Endometrial microvascular endothelial cells (primary cell): ENCODE results near the gene TTLL8. TPM values are rescaled to one million over a fixed set of nuclear protein-coding genes. Genes with fewer than 3 reads are reported as not detected.

Experiments used
- in situ Hi-C: cut with HindIII; loops from 2 replicates; pipeline ENCODE4 v1.10.0; 2017; ENCODE audit warnings: low sequenced_read_pairs, low pct_unique_long_range_greater_than_20kb; ENCODE audit errors: inconsistent ontology term
- total RNA-seq: library from RNA; depleted of rRNA; stranded (reverse); fragments of >200 nt; gene quantifications from one replicate; pipeline ENCODE4 v1.2.3, GENCODE V29; 2015; ENCODE audit errors: inconsistent ontology term

The TTLL8 gene
- total RNA-seq, 1 donor from 2014 or later: not detected

DNA sequence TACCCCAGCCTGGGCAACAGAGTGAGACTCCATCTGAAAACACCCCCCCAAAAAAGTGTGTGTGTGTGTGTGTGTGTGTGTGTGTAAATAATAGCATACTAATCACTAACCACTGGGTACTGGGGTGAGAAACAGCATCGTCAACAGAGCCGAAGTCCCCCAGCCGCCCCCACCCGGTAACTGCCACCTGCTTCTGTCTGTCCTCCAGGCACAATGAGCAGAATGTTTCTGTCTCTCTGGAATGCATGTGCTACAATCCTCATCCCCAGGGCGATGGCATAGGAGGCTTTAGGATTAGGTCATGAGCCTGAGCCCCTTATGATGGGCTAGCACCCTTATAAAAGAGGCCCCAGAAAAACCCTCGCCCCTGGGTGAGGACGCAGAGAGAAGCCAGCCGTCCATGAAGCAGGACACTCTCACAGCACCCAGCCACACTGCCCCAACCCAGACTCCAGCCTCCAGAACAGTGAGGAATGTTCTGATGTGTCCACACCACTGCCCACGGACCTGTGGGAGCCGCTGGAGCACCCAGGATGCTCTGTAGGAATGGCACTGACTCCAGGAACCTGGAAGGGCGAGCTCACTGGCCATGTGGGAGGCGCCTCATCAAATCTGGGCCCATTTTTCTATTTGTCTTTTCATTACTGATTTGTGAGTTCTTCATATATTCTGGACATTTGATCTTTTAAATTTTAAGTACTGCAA is 9.9 kb downstream of the TTLL8 start:
- in situ Hi-C loops: no loop called here

DNA sequence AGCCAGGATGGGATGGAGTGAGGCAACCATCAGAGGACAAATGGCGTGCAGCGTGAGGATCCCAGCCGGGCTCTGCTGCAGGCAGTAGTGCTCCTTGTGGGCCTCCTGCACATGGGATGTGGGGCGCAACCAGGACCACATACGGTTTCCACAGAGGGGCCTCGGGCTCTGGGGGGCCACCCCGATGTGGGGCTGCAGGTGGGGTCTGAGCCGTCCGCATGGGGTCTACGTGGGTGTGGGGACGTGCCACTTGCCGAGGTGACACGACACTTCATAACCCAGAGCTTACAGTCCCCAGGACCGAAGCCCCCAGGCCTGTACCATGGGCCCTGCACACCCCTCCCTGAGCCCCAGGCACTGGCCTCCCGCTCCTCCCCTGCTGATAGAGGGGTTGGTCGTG is 10.8 kb downstream of the TTLL8 start:
- in situ Hi-C loops: no loop called here

DNA sequence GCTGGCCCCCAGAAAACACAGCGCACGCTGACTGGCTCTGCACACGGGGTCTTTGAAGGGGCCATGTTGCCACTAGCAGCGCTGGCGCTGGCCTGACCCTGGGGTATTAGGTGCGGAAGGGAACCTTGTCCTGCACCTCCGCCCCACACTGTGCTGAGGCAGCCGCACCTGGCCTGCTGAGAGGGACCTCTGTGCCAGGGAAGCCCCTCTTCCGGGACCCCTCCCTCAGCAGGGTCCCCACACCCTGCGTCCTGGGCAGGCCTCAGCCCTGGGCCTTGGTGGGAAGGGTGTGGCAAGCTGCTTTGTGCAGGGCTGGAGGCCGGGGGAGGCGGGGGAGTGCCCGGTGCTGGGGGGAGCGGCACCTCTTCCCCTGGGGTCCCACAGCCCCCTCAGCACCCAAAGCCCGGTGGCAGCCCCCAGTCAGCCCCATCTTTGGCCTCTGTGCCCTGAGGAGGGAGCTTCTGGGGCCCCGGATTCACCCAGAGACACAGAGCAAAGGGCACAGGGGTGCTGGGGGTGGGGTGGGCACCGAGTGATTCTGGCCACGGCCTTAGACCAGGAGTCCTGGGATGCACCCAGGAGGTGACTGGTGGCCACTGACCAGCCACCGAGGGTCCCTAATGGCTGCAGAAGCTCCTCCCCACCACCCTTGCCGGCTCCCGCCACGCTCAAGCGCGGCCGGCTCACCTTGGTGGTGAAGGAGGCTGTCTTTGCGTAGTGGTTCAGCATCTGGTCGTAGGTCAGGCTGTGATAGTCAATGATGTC is 11.4 kb downstream of the TTLL8 start:
- in situ Hi-C loops: no loop called here

DNA sequence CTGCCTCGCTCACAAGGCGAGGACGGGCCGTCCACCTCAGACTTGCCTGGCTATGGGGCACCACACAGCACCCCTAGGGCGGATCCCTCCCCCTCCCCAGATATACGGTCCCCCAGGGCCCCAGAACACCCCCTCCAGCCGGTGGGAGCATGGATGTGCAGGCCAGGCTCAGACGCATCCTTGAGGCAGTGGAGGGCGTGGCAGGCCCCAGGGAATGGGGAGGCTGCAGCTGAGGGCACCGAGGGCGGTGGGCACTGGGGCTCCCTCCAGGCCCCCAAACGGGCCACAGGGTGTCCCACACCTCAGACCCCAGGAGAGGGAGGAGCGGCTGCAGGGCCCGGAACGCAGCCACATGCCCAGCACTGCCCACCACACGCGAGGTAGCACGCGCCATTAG is 12.1 kb downstream of the TTLL8 start:
- in situ Hi-C loops: no loop called here

DNA sequence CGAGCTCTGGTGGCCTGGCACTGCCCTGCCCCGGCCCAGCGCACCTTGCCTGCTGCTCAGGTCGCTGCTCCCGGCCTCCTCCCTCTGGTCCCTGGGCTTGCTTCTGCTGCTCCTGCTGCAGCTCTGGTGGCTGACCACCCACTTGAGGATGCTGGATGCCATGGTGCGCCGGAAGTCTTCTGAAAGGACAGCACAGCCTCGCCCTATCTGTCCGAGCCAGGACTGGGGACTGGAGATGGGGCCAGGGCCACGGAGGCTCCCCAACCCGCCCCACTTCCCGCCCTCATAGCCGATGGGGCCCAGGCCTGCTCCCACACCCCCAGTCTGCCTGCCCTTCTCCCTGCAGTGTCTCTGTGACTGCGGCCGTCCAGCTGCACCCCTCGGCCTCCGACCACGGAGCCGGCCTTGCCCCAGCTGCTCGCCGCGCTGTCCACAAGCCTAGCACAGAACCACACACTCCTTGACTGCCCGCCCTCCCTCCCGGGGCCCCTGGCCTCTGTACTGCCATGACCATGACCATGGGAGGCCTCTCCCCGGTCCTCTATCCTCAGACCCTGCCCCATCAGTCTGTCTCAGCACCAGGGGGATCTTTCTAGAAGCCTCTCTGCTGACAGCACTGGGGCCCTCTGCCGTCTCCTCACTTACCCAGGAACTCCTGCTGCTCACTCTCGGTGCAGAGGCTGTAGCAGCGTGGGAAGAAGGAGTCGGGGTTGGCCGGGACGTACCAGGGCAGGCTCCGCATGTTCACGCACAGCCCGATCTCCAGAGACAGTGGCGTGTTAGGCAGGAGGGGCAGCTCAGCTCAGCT is 12.7 kb downstream of the TTLL8 start:
- in situ Hi-C loops: no loop called here

DNA sequence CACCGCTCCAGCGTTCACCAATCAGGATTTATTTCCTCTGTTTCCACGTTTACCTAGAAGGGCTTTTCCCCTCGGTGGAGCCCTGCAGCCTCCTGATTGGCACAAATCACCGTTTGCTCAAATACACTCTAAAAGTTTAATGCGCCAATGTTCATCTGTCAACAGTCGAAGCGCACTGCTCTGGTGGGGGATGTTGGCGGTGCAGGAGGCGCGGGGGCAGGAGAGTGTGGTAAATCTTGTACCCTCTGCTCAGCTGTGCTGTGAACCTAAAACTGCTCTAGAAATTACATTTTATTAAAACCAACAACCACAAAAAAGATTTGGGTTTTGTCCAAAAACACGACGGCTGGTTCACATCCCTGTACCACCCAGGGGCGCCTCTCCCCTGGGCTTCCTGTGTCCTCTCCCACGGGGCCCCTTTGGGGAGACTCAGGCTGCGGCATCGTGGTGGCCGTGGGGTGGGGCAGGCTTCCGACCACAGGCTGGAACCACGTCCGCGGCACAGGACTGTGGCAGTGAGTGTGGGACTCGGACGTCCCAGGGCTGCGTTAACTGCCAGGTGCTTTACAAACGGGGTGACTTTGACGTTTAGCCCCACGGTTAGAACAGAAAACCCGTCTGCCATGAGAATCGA is 13.5 kb downstream of the TTLL8 start:
- in situ Hi-C loops: no loop called here

DNA sequence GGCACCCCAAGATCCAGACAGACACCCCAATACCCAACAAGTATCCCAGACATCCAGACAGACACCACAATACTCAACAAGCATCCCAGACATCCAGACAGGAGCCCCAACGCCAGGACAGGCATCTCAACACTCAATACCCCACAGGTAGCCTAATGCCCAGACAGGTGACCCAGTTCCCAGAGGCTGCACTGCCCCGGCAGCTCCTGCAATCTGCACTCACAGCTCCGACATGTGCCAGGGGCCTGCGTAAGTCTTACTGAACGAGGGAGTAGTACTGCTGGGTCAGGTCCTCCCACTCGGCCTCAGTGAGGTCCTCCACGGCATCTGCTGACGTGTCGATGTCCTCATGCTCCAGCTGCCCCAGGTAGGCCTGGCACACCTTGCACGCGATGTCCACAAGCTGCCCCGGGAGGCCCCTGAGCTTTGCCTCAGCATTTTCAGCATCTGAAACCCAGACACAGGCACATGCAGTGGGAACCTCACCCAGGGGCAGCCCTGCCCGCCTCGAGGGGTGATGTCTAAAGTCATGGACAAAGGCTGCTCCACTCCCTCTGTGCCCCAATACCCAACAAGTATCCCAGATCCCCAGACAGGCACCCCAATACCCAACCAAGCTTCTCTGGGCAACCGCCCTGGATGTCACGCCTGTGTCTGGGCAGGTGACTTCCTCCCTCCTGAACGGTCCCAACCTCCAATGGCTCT is 16.6 kb downstream of the TTLL8 start:
- in situ Hi-C loops: no loop called here

DNA sequence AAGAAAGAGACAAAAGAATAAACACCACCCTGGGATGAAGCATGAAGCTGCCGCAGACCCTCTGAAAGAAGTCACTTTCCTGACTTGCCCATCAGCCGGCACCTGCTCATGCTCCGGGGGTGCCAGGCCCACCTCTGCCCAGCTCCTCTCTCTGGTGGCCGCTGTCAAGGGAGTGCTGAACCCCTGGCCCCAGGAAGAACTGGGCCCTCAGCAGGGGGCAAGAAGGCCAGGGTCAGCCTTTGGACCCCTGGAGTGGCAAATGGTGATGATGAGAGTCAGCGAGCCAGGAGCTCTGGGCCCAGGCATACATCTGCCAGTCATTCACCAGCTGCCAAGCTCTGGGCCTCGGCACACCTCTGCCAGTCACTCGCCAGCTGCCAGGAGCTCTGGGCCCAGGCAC is 17.4 kb downstream of the TTLL8 start:
- in situ Hi-C loops: no loop called here

DNA sequence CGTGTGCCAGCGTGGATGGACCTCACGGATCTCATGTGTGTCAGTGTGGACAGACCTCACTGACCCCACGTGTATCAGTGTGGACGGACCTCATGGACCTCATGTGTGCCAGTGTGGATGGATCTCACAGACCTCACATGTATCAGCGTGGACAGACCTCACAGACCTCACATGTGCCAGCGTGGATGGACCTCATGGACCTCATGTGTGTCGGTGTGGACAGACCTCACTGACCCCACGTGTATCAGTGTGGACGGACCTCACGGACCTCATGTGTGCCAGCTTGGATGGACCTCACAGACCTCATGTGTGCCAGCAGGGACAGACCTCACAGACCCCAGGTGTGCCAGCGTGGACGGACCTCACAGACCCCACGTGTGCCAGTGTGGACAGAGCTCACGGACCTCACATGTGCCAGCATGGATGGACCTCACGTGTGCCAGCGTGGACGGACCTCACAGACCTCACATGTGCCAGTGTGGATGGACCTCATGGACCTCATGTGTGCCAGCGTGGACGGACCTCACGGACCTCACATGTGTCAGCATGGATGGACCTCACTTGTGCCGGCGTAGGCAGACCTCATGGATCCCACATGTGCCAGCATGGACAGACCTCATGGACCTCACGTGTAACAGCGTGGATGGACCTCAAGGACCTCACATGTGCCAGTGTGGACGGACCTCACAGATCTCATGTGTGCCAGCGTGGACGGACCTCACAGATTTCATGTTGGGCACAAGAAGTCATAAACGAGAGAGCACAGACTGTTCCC is 18.2 kb downstream of the TTLL8 start:
- in situ Hi-C loops: no loop called here

DNA sequence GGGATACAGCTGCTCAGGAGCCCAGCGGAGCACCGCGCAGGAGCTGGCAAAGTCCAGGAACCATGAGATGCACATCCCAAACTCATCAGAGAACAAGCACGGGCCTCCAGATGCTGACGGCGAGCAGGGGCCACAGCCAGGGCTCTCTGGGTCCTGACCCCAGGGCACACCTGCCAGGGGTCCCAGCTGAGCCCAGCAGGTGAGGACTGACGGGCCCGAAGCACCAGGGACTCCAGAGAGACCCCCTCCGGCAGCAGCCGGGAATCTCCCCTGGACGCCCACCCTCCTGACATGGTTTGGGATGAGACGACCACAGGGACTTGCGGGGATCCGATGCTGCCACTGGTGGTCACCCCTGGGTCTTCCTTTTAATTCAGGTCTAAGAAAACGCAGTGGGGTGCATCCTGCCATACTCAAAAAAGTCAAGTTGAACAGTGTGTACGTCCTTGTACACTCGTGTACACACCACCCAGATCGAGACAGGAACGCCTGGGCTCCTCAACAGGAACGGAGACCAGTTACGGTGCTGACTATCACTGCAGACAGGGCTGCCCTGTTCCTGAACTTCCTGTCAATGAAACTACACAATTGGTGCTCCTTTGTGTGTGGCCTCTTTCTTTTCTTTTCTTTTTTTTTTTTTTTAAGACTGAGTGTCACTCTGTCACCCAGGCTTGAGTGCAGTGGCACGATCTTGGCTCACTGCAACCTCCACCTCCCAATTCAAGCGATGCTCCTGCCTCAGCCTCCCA is 21.9 kb downstream of the TTLL8 start:
- in situ Hi-C loops: no loop called here

DNA sequence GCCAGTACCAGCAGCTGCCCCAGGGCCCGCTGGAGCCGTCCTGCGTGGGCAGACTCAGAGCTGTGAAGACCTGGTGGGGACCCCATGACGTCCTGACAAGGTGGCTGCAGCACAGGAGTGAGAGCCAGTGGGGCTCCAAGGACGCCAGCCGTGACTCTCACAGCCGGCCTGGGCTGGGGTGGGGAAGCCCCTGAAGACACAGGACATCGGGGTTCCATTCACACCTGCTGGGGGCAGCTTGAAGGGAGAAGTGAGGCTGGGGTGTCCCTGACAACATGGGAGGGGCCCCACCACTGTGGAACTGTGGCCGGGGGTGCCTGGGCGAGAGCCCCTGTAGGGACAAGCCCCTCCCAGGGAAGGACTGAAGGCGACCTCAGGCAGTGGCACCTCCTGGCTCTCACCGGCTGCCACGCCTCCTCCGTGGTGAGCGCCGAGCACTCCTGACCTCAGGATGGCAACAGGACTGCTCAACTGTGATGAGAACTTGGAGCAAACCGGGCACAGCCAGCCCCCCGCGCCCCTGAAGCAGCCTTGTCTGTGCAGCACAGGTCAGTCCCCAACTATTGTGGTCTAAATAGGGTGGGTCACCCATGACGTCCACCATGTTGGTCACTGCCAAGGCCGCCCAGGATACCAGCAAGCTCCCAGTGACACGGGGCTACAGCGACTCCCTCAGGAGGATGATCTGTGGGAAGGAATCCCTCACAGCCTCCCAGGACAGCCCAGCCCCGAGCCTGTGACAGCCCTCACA is 22.8 kb downstream of the TTLL8 start:
- in situ Hi-C loops: no loop called here

DNA sequence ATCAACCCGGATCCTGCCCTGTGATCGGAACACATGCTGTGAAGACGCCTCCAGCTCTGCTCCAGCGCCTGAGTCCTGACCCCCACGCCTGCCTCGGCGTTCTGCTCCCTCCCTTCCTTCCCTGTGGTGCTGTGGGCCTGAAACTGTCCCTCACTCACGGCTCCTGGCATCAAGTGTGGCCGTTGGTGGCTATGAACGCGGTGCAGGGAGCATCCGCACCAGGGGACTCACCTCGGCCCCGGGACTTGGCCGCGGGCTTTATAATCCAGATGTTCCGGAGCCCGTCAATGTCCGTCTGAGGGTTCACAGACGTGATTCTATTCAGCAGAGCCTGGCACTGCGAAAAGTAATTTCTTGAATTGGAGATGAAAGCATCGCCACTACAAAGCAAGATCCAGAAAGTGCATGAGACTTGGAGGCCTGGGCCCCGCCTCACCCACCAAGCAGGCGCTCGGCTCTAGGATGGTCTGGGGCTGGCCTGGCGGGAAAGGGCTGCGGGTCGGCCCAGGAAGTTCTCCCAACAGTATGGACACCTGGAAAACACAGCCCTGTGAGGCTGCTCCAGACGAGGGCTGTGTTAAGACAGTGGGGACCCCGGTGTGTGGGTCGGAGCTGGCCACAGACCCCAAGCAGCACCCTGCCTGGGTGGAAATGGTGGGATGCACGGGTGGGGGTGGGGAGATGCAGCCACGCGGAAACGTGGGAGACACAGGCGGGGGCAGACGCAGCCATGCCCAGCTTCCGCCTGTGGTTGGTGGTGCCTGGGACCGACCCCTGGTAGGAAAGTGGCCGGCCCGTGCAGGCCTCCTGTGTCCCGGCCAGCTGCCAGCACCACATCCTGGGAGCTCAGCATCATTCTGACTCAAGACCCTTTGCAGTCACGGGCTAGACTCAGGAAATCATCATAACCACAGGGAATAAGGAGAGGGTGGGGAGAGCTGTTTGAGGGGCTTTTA is 23.7 kb downstream of the TTLL8 start:
- in situ Hi-C loops: no loop called here

DNA sequence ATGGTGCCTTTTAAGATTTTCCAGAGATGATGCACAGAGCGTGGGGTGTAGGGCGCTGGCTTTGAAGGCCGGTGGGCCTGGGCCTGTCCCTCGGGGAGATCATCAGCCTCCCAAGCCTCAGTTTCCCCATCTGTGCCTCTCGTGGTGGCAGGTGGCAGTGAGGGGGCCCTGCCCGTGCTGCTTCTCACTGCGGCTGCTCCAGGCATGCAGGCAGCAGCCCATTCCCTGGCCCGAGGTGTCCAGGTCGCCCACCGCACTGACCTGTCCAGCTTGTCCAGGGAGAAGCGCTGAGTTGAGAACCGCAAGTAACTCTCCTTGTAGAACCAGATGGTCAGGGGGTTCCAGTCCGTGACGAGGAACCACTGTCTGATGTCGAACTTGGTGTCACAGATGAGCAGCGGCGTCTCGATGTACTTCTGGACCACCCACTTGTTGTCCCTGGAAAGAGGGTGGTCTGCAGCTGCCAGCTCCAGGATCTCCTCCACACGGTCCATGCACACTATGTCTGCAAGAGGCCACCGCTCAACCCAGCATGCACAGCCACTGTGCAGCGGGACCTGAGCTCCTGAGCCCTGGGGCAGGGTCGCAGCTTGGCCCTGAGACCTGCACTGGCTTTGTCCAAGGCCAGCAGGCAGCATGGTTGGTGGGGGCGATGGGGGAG is 25.0 kb downstream of the TTLL8 start:
- in situ Hi-C loops: no loop called here

DNA sequence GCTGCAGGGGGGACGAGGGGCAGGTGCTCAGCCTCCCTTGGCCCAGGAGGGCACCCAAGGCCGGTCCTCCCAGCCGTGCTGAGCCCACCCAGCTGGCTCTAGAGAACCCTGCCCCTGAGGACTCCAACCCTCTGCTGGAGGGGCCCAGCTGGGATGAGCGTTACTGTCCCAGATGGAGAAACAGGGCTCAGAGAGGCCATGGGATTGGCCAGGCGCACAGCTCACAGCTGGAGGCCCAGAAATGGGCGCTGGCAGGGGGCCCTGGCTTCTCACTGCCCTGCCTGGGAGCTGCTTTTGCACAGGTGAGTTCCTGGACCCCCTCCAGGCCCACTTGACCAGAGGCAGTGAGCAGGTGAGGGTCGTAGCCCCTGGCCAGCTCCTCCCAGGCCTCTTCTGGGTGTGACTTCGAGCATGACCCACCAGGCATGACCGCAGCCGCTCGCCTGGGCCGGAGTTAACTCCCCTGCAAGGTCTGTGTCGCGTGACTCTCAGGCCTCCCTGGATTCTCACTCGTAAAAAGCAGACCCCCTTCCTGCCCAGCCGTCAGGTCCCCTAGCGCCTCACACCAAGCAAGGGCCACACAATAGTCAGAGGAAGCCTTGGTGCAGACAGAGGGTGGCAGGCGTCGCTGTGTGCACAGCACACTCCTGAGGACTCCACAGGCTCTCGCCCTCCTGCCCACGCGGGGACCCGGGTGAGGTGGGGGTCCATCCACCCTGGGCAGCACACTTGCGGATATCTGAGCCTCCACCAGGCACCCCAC is 25.8 kb downstream of the TTLL8 start:
- in situ Hi-C loops: no loop called here
